IPS-11a (cell line): ENCODE results near the gene KCTD16.

Experiments
- H3K4me3 ChIP-seq: one replicate; pipeline ENCODE4 v1.5.1; 2013; ENCODE audit warnings: low read depth, low read length, control low read depth

The KCTD16 gene

DNA sequence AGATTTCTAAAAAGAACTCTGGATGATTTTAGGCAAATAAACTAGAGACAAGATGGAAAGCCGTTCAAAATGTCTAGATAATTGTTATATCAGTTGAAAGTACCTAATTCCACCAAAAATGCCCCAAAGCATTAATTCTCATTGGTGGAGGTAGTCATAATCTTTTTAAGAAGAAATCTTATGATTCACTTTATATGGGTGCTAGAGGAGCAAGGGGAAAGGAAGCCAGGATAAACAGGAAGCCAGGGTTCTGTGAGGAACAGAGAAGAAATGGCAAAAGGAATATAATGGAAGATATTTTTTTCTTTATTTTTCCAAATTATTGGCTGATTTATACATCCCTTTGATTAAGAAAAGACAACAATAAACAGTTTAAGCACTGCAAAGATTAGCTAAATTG lies 8.0 kb upstream of the KCTD16 start:
- no peak overlapping the region for H3K4me3 ChIP-seq

DNA sequence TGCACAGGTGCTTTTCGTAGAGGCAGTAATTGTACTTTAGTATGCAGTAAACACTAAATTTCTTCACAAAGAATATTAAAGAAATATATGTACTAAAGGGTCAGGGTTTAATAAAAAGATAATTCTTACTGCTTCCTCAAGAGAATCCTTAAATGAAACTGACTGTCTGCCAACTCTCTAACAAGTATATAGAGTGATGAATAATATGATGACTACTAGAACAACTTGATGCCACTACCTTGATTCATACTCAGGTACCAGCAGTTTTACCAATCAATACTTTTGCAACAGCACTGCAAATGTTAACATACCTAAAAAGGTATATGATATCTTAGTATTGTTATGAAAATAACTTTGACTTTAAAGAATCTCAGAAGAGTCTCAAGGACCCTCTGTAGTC lies 4.0 kb upstream of the KCTD16 start:
- no peak overlapping the region for H3K4me3 ChIP-seq

DNA sequence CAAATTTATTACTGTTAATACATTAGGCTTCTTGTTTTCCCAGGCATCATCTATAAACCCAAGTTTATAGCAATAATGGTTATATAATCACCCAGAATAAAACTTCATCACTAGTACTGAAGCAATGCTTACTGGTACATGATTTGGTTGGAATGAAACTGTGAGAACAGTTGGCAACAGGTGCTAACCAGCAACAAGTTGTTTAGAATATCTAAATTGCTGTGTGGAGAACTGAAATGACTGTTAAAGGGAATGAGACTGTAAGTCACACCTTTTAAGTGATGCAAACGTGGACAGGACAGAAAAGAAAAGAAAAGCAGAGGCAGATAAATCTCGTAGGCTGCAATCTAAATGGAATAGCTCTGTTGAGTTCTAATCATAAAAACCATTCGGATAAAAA lies 2.7 kb upstream of the KCTD16 start:
- no peak overlapping the region for H3K4me3 ChIP-seq

DNA sequence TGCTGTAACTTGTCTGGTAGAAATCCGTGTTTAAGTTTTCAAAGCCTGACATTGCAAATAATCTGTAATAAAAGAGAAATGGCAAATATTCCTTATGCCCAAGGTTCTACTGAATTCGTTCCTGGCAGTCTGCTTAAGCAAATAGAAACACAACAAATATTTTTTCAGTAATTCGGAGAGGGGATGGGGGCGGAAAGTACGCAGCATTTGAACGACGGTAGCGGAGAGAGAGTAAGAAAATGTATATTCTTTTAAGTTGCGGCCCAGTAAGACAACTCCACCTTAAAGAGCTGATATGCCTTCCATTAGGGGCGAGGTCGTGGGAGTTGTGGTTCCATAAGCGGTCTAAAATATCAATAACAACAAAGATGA lies 783 bp upstream of the KCTD16 start:
- H3K4me3 ChIP-seq, result peak overlapping the region; percentile 96

DNA sequence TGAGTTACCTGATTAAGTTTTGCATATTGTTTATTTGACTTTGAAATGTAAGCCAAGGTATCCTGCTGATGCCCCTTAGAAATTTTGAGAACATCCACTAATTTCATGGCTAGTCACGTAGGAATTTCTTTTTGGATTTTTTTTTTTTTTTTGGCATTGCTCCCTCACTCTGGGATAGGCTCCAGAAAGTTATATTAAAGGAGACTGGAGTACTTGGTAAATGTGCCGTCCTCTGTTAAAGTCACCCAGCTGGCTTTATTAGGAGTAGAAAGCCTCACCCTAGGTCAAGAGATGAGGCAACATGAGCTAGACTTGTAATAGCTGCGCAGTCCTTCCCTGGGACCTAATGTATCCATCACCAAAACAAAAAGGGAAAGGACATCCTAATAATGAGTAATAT lies 3.1 kb downstream of the KCTD16 start:
- H3K4me3 ChIP-seq, result no peak overlapping the region

DNA sequence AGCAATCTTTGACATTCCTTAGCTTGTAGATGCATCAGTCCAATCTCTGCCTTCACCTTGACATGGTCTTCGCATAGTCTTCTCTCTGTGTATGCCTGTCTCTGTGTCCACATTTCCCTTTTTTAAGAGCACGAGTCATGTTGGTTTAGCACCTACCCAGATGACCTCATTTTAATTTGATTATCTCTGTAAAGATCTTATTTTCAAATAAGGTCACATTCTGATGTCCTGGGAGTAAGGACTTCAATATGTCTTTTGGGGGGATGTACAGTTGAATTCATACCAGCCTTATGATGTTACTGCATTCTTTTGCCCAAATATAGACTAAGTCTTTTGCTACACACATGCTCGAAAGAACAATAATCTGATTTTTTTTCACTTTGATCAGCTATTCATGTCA lies 6.9 kb downstream of the KCTD16 start:
- H3K4me3 ChIP-seq, result no peak overlapping the region

DNA sequence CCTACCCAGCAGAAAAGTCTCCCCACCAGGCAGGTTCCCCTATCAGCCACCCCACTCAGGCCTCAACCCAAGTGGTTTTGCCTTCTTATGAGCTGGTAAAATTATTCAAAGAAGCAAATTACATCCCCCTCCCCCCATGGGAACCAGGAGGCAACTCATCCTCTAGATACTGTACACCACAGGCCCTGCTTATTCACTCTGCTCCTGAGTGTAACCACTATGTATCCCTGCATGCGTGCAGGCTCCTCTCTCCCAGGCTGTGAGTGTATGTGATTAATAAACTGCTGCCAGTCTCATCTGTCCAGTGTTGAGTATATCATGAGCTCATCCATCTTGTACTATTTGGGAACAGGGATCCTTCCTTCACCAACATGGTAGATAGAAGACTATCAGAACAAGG lies 8.6 kb downstream of the KCTD16 start:
- H3K4me3 ChIP-seq, result no peak overlapping the region

DNA sequence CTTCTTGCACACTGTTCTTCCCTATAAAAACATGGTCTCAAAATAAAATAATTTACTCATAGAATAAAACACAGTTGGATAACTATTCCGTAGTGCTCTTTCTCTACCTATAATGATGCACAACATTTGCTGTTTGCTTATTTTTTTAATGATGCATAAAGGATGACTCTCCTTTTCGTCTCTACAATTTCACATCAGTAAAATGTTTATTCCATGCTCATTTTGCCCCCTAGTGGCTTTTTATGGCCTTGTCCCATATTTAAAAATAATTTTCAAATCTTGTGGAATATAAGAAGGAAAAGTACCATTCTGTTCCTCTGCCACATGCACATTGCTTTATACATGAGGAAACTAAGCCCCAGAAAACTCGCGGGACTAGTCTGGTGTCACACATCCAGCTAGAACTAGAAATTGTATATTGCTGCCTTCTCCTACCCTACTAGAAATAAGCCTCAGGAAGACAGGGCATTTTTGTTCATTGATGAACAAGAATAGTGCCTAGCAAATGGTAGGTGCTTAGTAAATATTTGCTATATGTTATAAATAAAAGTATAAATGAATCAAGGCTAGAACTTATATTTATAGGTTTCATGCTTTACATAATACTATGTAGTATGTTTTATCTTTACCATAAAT lies 12.7 kb downstream of the KCTD16 start:
- no peak overlapping the region for H3K4me3 ChIP-seq

DNA sequence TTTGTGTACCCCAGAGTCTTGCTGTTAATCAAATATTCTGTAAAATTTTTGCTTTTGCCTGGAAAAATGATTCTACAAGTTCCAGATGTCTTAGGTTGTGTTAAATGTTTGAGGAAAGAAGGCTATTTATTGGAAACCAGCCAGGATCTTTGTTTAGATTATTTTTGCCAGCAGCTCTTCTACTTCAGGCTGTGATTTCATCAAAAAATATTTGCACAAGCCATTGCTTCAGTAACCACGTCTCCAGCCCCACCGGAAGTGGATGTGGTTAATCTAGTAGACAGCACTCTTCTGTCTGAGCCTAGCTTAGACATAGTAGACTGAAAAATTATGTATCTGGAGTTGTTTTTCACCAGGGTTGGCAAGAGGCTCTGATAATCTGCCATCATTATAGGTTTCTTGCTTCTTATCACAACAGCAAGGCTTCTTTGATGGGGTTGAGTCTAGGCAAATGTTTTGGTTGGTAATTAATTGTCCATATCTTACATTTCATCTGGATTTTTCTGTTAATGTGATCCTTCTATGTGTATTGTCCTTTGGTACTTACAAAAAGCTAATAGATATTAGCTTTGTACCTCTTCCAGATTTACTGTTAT lies 17.1 kb downstream of the KCTD16 start:
- H3K4me3 ChIP-seq, result no peak overlapping the region

DNA sequence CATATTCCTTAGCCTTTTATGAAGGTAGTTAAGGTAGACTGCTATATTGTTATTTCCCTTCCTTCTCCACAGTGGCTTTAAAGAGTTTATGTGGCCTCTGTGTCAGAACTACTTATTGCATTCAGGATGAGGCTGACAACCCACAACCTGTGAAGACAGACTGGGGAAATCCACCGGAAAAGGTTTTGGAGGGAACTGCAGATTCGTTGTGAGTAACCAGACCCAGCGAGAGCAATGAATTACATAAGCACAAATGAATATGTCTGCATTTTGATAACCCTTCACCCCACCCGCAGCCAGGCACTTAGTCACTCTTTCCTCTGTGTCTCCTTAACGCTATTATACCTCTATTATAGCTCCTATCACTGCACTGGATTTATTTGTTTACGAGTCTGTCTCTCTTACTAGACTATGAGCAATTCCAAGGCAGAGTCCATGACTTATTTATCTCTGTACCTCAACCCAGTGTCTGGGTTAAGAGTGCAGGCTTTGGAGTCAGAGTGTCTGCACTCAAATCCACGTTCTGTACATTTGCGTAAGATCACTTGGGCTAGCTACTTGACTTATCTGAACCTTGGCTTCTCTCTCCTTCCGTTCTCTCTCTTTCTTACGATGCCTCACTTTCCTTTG lies 19.2 kb downstream of the KCTD16 start:
- no peak overlapping the region for H3K4me3 ChIP-seq

DNA sequence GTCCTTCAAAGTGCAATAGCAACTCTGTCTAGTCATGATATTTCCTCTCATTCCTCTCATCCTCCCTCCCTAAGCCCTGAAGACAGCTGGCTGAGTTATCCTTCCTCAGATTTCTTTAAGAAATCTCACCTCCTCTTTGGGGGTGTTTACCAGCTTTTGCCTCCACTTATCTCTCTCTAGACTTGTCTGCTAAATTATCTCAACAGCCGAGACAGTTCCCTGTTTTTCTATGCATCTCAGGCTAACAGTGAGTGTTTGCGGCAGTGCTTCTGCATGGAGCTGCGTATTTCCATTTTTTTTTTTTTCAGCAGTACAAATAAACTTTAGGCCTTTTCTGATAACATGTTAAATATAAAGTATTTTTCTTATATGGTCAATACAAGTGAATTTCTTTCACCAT lies 20.9 kb downstream of the KCTD16 start:
- H3K4me3 ChIP-seq, result no peak overlapping the region

DNA sequence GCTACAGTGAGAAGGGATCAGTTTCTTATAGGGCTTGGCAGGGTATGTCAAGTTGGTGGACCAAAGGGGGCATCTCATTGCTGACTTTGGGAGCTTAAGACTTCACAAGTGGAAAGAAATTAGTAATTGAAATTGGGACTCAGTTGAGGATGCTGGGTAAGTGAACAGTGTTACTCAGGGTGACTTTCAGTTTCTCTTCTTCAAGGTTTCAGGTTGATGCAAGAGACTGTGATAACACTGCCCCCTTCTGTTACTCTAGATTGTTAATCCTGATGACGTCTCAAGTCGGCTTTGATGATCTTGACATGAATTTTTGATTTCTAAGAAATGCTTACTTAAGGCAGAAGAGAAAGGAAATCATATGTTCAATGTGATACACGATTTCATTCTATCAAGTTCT lies 21.3 kb downstream of the KCTD16 start:
- H3K4me3 ChIP-seq, result no peak overlapping the region

DNA sequence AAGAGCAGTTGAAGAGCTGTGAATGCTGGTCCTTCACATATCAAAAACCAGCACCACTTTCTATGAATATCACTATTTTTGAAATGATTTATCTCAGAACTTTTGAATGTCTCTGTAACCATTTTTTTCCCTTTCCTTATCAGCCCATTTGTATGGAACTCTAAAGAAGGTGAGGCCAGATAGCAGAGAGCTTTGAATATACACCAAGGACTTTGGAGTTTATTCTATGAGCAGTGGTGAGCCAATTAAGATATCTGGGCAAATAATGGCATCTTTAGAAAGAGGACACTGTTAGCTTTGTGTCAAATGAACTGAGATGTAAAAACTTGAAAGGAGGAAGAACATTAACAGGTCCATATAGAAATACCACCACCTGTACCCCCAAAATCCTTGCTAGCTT lies 22.0 kb downstream of the KCTD16 start:
- H3K4me3 ChIP-seq, result no peak overlapping the region

DNA sequence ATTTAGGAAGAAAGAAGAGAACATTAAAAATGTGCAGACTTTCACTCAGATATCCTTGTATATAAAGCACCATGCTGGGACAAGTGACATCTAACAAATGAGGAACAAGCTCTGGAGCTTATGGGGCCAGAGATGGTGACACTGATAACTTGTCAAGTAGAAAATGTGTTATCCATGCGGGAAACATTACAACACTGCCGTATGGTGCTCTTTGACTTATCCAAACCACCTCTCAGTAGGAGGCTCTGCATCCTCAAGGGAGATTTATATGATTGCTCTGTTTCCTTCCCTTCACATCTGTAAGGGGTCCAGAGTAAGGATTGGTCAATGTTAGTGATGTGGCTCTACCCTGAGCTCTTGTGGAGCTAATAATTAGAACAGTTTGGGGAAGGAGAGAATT lies 23.5 kb downstream of the KCTD16 start:
- no peak overlapping the region for H3K4me3 ChIP-seq

DNA sequence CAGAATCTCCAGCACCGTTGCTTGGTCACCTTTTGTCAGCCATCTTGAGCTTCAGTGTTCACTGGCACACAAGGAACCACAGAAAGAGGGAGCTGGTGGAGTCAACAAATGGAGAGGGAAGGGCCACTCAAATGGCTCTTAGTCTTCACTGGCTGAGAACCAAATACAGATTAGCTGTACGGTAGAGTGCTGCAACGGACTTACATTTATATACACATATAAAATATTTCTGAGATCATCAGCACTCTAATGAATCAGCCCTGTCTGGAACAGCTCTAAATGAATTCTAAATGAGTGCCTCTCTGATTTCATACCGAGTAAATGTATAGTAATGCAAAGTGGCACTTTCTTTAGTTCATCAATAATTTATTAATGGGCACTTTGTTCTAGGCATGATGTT lies 24.8 kb downstream of the KCTD16 start:
- H3K4me3 ChIP-seq, result no peak overlapping the region

DNA sequence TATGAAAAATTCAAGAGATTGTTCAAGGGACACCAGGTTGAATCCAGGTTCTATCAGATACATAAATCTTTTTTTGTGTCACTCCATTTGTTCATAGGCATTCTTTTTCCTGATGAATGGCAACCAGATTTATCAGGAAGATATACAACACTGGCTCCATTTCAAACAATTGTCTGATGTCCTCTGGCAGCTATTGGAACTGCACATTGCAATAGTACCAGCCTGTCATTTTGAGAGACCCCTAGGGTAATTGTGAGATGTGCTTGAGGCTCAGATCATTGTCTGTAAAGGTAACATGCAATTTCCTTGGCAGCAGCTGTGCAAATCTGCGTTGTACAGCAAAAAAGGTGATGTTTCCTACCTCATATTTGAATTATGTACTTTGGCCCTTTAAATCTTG lies 25.9 kb downstream of the KCTD16 start:
- H3K4me3 ChIP-seq, result no peak overlapping the region

DNA sequence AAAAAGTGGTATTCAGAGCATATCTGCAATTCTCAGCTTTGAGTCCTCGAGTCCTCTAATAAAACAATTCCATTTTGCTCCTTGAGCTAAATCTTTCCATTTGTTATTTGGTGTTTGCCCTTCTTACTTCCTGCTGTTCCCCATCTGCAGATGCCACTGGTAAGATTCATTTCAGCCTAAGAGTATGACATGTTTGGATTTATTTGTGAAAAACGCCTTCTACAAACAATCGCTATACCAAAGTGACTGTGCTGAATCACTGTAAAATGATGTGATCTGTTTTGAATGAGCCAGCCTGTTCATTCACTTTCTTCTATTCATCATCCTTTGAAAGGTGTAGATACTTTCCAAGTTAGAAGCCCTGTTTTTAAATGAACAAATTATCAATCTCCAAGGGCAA lies 27.7 kb downstream of the KCTD16 start:
- no peak overlapping the region for H3K4me3 ChIP-seq

DNA sequence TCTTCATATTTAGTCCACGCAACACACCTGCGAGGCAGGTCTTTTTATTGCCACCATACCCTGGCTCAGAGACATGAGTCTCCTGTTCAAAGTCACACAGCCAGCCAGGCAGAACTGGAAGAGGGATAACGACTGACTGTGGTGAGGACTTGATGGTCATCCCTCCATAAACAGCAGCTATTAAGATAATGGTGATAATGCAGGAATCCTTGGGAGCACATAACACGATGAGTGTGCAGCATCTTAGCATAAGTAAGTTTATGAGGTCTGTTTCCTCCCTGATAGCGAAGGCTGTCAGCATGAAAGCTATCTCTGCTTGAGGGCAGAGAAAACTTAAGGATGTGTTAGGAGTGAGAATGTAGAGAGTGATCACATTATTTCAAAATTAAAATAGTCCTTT lies 30.9 kb downstream of the KCTD16 start:
- no peak overlapping the region for H3K4me3 ChIP-seq

DNA sequence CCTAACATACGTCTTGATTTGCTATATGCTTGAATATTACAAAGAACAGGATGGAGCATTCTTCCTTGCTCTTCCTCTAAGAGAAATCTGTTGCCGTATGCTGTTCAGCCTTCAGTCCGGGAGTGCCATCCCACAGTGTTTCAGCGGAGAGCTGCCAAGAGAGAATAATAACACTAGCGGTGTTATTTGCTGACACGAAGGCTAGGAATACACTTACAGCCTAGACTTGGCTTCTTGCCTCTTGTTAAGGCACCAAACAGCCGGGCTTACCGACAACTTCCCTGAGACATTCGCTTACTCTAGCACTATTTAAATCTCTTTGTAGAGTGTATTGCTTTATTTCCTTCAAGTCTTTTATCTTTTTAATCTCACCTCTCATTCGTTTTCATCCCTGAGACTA lies 31.4 kb downstream of the KCTD16 start:
- H3K4me3 ChIP-seq, result no peak overlapping the region

DNA sequence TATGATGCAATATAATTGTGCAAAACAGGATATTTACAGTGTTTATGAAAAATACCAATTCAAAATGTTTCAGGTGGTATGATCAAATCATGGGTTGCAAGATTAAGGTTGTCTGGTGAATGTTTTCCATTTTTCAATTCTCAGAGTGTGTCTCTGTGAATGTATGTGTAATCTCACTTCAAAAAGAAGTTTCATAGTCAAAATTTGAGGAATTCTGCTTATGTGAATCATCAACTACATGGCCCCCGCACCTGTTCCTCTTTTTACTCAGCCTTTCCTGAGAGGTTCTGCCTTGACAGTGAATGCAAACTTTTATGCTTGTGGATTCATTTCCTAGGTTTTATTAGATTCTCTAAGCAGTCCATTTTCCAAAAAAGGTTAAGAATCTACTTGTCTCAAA lies 32.1 kb downstream of the KCTD16 start:
- no peak overlapping the region for H3K4me3 ChIP-seq

DNA sequence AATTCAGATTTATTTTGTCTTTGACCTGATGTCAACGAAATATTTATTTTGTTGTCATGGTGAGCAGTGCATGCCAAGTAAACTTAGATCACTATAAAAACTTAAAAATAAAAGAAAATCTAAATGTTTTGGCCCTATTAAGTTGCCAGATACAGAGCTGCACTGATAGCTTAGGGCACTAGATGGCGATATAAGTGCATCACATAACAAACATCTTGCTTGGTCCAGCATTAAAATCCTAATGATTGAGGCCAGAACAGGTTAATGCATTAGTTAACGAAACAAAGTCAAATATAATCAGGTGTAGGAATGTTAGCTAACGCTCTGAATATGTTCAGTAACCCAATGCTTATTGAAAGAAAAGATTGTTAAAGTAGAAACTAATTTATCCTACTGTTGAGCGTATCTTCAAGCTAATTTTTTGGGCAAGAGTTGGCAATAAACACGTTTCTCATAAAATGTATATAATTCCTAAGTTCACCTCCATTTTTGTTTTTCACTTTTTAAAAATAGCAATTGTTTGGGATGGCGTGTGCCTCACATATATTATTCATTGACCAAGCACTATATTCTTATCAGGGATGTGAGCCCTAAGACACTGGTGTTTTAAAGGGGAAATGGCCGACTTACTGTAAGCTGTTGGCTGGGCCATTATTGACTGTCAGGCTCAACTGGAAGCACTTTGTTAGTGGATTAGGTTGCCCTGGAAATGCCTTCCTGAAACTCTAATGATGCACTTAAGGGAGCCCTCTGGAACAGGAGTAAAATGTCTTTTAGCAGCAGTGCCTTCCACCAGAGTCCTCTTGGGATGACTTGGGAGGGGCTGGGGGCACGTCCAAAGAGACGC lies 33.3 kb downstream of the KCTD16 start:
- H3K4me3 ChIP-seq, result no peak overlapping the region

DNA sequence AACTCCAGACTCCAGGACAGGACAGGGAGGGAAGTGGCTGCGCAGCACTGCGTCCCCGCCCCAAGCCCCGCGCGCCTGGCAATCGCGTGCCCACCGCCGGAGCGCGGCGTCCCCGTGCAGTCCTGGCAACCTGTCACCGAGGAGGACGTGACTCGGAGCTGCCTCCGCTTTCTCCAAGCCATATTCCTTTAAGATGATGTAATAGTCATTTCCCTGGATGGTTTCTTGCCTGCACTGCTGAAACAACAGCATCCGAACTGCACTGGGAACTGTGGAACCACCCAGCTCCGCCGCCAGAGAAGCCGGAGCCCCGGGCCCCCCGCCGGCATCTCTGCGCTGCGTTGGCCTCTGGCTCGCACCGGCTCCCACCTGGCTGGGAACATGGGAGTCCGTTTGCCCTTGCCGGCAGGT lies 34.5 kb downstream of the KCTD16 start:
- H3K4me3 ChIP-seq, result peak overlapping the region; percentile 53
